K562 (cell line): ENCODE measurements around the gene SPDYE1.
"Not testable (repeated sequence)": the region's sequence is repeated elsewhere in the genome, so short reads cannot be mapped to it uniquely, and the experiment has no call there.

ENCODE experiments used
- CTCF ChIP-seq, 3 experiments: IDR thresholded peaks in 2 of 3; conservative IDR thresholded peaks in 1 of 3; 2 replicates each; pipeline ENCODE4 v1.5.1; 2011 to 2012; ENCODE audit warnings: low read length in 3 of 3, mild to moderate bottlenecking in 3 of 3, control low read depth in 2 of 3, improper control_type of control experiment in 1 of 3, inconsistent platforms in 1 of 3, low read depth in 1 of 3, mixed read lengths in 1 of 3, moderate library complexity in 1 of 3; ENCODE audit not compliant: insufficient read depth in 2 of 3
- ETV6 ChIP-seq, 3 experiments: fragments of 150-350 bp in 1 of 3; sonication (generic) in 1 of 3; formaldehyde crosslinking in 1 of 3; IDR thresholded peaks; 2 replicates each; pipeline versions ENCODE4 v1.6.1 to v1.8.0; 2014 to 2022; ENCODE audit warnings: borderline replicate concordance in 2 of 3, low read depth in 2 of 3, antibody characterized with exemption in 1 of 3, low read length in 1 of 3, mild to moderate bottlenecking in 1 of 3, missing genetic modification reagents in 1 of 3
- FOXM1 ChIP-seq, 2 experiments: fragments of 450-650 bp in 1 of 2; sonication (generic) in 1 of 2; formaldehyde crosslinking in 1 of 2; IDR thresholded peaks; 2 replicates each; pipeline versions ENCODE4 v1.6.1 to v1.9.0; 2017 to 2022; ENCODE audit warnings: low read depth in 2 of 2, mild to moderate bottlenecking in 2 of 2, missing genetic modification reagents in 1 of 2, moderate library complexity in 1 of 2
- POLR2AphosphoS2 ChIP-seq: IDR thresholded peaks from 2 replicates; pipeline ENCODE4 v1.6.1; 2012; ENCODE audit warnings: low read length, improper control_type of control experiment
- POLR2AphosphoS5 ChIP-seq: IDR thresholded peaks from 2 replicates; pipeline ENCODE4 v1.6.1; 2011; ENCODE audit warnings: mild to moderate bottlenecking, low read depth, low read length, moderate library complexity; ENCODE audit not compliant: control insufficient read depth, insufficient read depth
- ZNF274 ChIP-seq: IDR thresholded peaks from 2 replicates; pipeline ENCODE4 v1.6.1; 2011; ENCODE audit warnings: low read depth, mild to moderate bottlenecking, low read length, moderate library complexity, borderline replicate concordance
- TF ChIP-seq, protein P1 (sequence below): IDR thresholded peaks from 2 replicates; pipeline ENCODE4 v1.6.1; 2012; ENCODE audit warnings: low read depth, low read length, improper control_type of control experiment, borderline replicate concordance

DNA sequence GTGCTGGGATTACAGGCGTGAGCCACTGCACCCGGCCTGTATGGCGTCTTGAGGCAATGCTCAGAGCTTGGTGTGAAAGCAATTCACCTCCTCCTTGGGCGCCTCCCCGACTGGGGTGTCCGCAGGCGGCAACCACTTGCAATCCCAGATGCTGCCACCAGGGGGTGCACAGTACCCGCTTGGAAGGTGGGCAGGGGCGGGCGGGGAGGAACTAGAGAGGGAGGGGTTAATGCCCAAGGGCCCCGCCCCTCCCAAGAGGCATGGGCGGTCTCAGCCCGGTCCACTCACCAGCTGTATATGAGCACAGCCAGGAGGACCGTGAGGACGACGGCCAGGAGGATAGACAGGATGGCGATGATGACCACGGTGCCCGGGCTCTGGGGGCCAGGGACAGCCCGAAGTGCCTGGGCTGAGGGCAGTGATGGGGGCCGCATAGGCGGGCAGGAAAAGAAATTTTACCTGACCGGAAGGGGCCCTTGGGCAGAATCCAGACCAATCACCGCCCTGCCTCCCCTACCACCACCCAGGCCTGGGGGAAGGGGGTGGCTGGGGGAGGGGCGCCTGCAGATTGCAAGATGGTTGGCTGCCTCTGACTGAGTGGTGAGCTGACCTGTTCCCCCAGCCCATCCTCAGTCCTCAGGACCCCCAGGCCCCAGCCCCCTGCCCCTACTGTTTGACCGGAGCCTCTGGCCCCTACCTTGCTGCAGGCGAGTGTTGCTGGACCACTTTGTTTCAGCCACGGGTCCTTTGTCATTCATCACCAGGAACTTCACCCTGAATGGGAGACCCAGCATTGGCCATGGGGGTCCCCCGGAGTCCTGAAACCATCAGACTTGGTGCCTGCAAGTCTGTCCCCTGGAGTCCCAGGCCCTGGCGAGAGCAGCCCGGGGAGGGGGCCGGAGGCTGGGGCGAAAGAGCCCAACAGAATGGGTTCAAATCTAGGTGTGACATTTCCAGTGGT lies 11.5 kb upstream of the SPDYE1 start:
- not testable (repeated sequence) for TF ChIP-seq FOXM1 (IDR thresholded peaks at IDR 0.05; ENCODE audit: low read depth); FOXM1 (CRISPR knock-in tag; IDR thresholded peaks at IDR 0.05; ENCODE audit: low read depth); POLR2AphosphoS2; POLR2AphosphoS5; ETV6 (IDR thresholded peaks at IDR 0.05; ENCODE audit: borderline replicate concordance in 1 of 2, low read depth in 2 of 2, low read length in 1 of 2); ETV6 (CRISPR knock-in tag; IDR thresholded peaks at IDR 0.05; ENCODE audit: borderline replicate concordance); ZNF274
- TF ChIP-seq CTCF (IDR thresholded peaks at IDR 0.05 in 2 of 3, conservative IDR thresholded peaks at IDR 0.05 in 1 of 3; ENCODE audit: insufficient read depth in 2 of 3, low read depth in 1 of 3, low read length in 3 of 3) = peak; percentile 53 to 60 (median 60); a peak in 5 of 6 replicates
- TF ChIP-seq, protein P1, sequence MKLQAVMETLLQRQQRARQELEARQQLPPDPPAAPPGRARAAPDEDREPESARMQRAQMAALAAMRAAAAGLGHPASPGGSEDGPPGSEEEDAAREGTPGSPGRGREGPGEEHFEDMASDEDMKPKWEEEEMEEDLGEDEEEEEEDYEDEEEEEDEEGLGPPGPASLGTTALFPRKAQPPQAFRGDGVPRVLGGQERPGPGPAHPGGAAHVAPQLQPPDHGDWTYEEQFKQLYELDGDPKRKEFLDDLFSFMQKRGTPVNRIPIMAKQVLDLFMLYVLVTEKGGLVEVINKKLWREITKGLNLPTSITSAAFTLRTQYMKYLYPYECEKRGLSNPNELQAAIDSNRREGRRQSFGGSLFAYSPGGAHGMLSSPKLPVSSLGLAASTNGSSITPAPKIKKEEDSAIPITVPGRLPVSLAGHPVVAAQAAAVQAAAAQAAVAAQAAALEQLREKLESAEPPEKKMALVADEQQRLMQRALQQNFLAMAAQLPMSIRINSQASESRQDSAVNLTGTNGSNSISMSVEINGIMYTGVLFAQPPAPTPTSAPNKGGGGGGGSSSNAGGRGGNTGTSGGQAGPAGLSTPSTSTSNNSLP = not testable (repeated sequence)
